Measurements from ENCODE around the gene ZBTB40. TPM values are rescaled to one million over a fixed set of nuclear protein-coding genes. Genes with fewer than 3 reads are reported as not detected.

ZBTB40 gene
- total RNA-seq, 2 donors from 2014 or later, result 11.2 to 16.2 TPM

- H3K9ac ChIP-seq (ENCODE audit: low read depth in 2 of 2, low read length in 2 of 2), result no peak overlapping the region
- intact Hi-C loops (cut with DNase I), result no loop called here
- H3K36me3 ChIP-seq, result no peaks in the 10 kb centered on the region
- H3K4me1 ChIP-seq, result no peaks in the 10 kb centered on the region
- DNase-seq, result no peak
- TF ChIP-seq CTCF (IDR thresholded peaks at IDR 0.05), result no peak
- H3K9me3 ChIP-seq, result no peaks in the 10 kb centered on the region
- H3K27me3 ChIP-seq, result no peaks in the 10 kb centered on the region
- H3K4me3 ChIP-seq, result no peak overlapping the region
- no peak overlapping the region for H3K27ac ChIP-seq
Measured at GRCh38 chr1:22489278-22489677, 37.6 kb downstream of the ZBTB40 start.

- no peaks in the 10 kb centered on the region for H3K4me1 ChIP-seq
- H3K9me3 ChIP-seq, result no peaks in the 10 kb centered on the region
- H3K4me3 ChIP-seq, result no peak overlapping the region
- no peak overlapping the region for H3K27ac ChIP-seq
- no peaks in the 10 kb centered on the region for H3K27me3 ChIP-seq
- no peak for DNase-seq
- H3K36me3 ChIP-seq, result no peaks in the 10 kb centered on the region
- no peak for TF ChIP-seq CTCF (IDR thresholded peaks at IDR 0.05)
- intact Hi-C loops (cut with DNase I), result no loop called here
- no peak overlapping the region for H3K9ac ChIP-seq (ENCODE audit: low read depth in 2 of 2, low read length in 2 of 2)
Measured at GRCh38 chr1:22489823-22490222, 38.2 kb downstream of the ZBTB40 start.

GRCh38 chr1:22490309-22490708 is 38.7 kb downstream of the ZBTB40 start:
- intact Hi-C loops (cut with DNase I), result no loop called here
- Histone ChIP-seq H3K9me3 (no peaks in the 10 kb centered on the region), H3K27ac (no peak overlapping the region), H3K4me1 (no peaks in the 10 kb centered on the region), H3K27me3 (no peaks in the 10 kb centered on the region), H3K4me3 (no peak overlapping the region), H3K36me3 (no peaks in the 10 kb centered on the region), H3K9ac (ENCODE audit: low read depth in 2 of 2, low read length in 2 of 2) (no peak overlapping the region)
- no peak for TF ChIP-seq CTCF (IDR thresholded peaks at IDR 0.05)
- no peak for DNase-seq

GRCh38 chr1:22491995-22492715 is 40.5 kb downstream of the ZBTB40 start:
- no peaks in the 10 kb centered on the region for H3K4me1 ChIP-seq
- no peaks in the 10 kb centered on the region for H3K36me3 ChIP-seq
- no peak overlapping the region for H3K4me3 ChIP-seq
- no peak overlapping the region for H3K27ac ChIP-seq
- no peaks in the 10 kb centered on the region for H3K27me3 ChIP-seq
- no peaks in the 10 kb centered on the region for H3K9me3 ChIP-seq
- DNase-seq, result no peak
- H3K9ac ChIP-seq (ENCODE audit: low read depth in 2 of 2, low read length in 2 of 2), result no peak overlapping the region
- no peak for TF ChIP-seq CTCF (IDR thresholded peaks at IDR 0.05)
- intact Hi-C loops (cut with DNase I), result no loop called here

GRCh38 chr1:22494144-22494543 is 42.5 kb downstream of the ZBTB40 start:
- no peak for TF ChIP-seq CTCF (IDR thresholded peaks at IDR 0.05)
- intact Hi-C loops (cut with DNase I), result no loop called here
- Histone ChIP-seq H3K27me3 (no peaks in the 10 kb centered on the region), H3K4me3 (no peak overlapping the region), H3K9me3 (no peaks in the 10 kb centered on the region), H3K27ac (no peak overlapping the region), H3K9ac (ENCODE audit: low read depth in 2 of 2, low read length in 2 of 2) (no peak overlapping the region), H3K4me1 (no peaks in the 10 kb centered on the region), H3K36me3 (no peaks in the 10 kb centered on the region)
- DNase-seq, result no peak

All from colonic mucosa (tissue), 4 donors.